Stimulated activated CD8-positive, alpha-beta memory T cell treated with anti-CD3 and anti-CD28 coated beads, Interleukin-15, amount 100 ng/mL, for 24 hours (primary cell): ENCODE data around the gene AQR.
"Not testable (repeated sequence)": the region's sequence is repeated elsewhere in the genome, so short reads cannot be mapped to it uniquely, and the experiment has no call there.

ENCODE experiments used
- DNase-seq: peaks from one replicate; pipeline ENCODE4 v3.0.0-alpha.2; 2020; ENCODE audit warnings: low read depth

The AQR gene

GRCh38 chr15:34812868-34813365, 156.6 kb downstream of the AQR start:
- DNase-seq: not testable (repeated sequence)

- no peak for DNase-seq
These were observed 157.2 kb downstream of the AQR start for GRCh38 chr15:34812369-34812768.

- no peak for DNase-seq
These were observed 159.0 kb downstream of the AQR start for GRCh38 chr15:34810443-34811129.

GRCh38 chr15:34809186-34809585, 160.4 kb downstream of the AQR start:
- DNase-seq: no peak

- DNase-seq: no peak
These were observed 161.5 kb downstream of the AQR start for GRCh38 chr15:34808016-34808415.

GRCh38 chr15:34807241-34807640, 162.3 kb downstream of the AQR start:
- DNase-seq: not testable (repeated sequence)

GRCh38 chr15:34804776-34805175, 164.8 kb downstream of the AQR start:
- no peak for DNase-seq

- DNase-seq: no peak
These were observed 165.4 kb downstream of the AQR start for GRCh38 chr15:34804113-34804512.

- no peak for DNase-seq
These were observed 166.5 kb downstream of the AQR start for GRCh38 chr15:34802803-34803750.

GRCh38 chr15:34802371-34802770, 167.2 kb downstream of the AQR start:
- no peak for DNase-seq
